ENCODE data around the gene CEP41. TPM values are rescaled to one million over a fixed set of nuclear protein-coding genes. Genes with fewer than 3 reads are reported as not detected.

CEP41 gene
- total and polyA plus RNA-seq, 2 experiments from 2014 or later, result 17.4 to 25.0 TPM

- Histone ChIP-seq H3K4me1 (ENCODE audit: insufficient read depth) (peaks cover 5% of the 10 kb centered on the region; the same call in 1 of the 2 replicates), H2AFZ (no peak overlapping the region), H3K4me3 (no peak overlapping the region), H3F3A (replicated peaks; ENCODE audit: low read depth) (no peaks in the 10 kb centered on the region), H3K27me3 (ENCODE audit: insufficient read depth) (no peaks in the 10 kb centered on the region), H4K20me1 (replicated peaks; ENCODE audit: insufficient read depth) (no peaks in the 10 kb centered on the region), H3K36me3 (ENCODE audit: insufficient read depth) (no peaks in the 10 kb centered on the region), H3K9me2 (ENCODE audit: insufficient read depth) (no peaks in the 10 kb centered on the region), H3K4me2 (no peak overlapping the region), H3K27ac (ENCODE audit: low read depth) (no peak overlapping the region), H3K79me2 (replicated peaks; ENCODE audit: insufficient read depth) (no peaks in the 10 kb centered on the region)
- Mint-ChIP-seq H3K27me3 (ENCODE audit: insufficient read depth, low read depth, poor library complexity) (peaks cover 10% of the 10 kb centered on the region), H3K4me1 (peaks cover 20% of the 10 kb centered on the region), H3K4me3 (no peak overlapping the region), H3K27ac (no peak overlapping the region), H3K9me3 (peaks cover 17% of the 10 kb centered on the region), H3K36me3 (ENCODE audit: low read depth) (peaks cover 11% of the 10 kb centered on the region; the same call in 2 of the 3 replicates)
- no peak for DNase-seq (ENCODE audit: low spot score)
- TF ChIP-seq NANOG (IDR thresholded peaks at IDR 0.05; ENCODE audit: borderline replicate concordance) (no peak), JUNB (IDR thresholded peaks at IDR 0.05; ENCODE audit: unreplicated experiment) (no peak)
- no peak for ATAC-seq
Measured at GRCh38 chr7:130364451-130364850, 76.4 kb downstream of the CEP41 start.

GRCh38 chr7:130363026-130363847 is 77.6 kb downstream of the CEP41 start:
- H3K27me3 Mint-ChIP-seq (ENCODE audit: insufficient read depth, low read depth, poor library complexity), result peaks cover 9% of the 10 kb centered on the region
- H3F3A ChIP-seq (replicated peaks; ENCODE audit: low read depth), result no peaks in the 10 kb centered on the region
- no peaks in the 10 kb centered on the region for H3K27me3 ChIP-seq (ENCODE audit: insufficient read depth)
- H3K4me2 ChIP-seq, result no peak overlapping the region
- no peak overlapping the region for H2AFZ ChIP-seq
- H3K36me3 ChIP-seq (ENCODE audit: insufficient read depth), result no peaks in the 10 kb centered on the region
- ATAC-seq (no peak), DNase-seq (ENCODE audit: low spot score) (no peak)
- H3K4me1 Mint-ChIP-seq, result peaks cover 17% of the 10 kb centered on the region
- no peak overlapping the region for H3K27ac ChIP-seq (ENCODE audit: low read depth)
- H3K9me3 Mint-ChIP-seq, result peaks cover 19% of the 10 kb centered on the region
- peaks cover 5% of the 10 kb centered on the region; the same call in 1 of the 2 replicates for H3K4me1 ChIP-seq (ENCODE audit: insufficient read depth)
- no peaks in the 10 kb centered on the region for H3K79me2 ChIP-seq (replicated peaks; ENCODE audit: insufficient read depth)
- no peaks in the 10 kb centered on the region for H4K20me1 ChIP-seq (replicated peaks; ENCODE audit: insufficient read depth)
- H3K9me2 ChIP-seq (ENCODE audit: insufficient read depth), result no peaks in the 10 kb centered on the region
- no peak overlapping the region for H3K4me3 Mint-ChIP-seq
- peaks cover 13% of the 10 kb centered on the region; the same call in 2 of the 3 replicates for H3K36me3 Mint-ChIP-seq (ENCODE audit: low read depth)
- no peak overlapping the region for H3K4me3 ChIP-seq
- no peak overlapping the region for H3K27ac Mint-ChIP-seq
- TF ChIP-seq ZNF114 (CRISPR knock-in tag; IDR thresholded peaks at IDR 0.05) (no peak), STAT1 (IDR thresholded peaks at IDR 0.05; ENCODE audit: unreplicated experiment) (no peak), ZNF331 (CRISPR knock-in tag; IDR thresholded peaks at IDR 0.05; ENCODE audit: low read depth) (no peak), NANOG (IDR thresholded peaks at IDR 0.05; ENCODE audit: borderline replicate concordance) (no peak), EZH2 (IDR thresholded peaks at IDR 0.05; ENCODE audit: low read depth, unreplicated experiment) (no peak), ETS1 (IDR thresholded peaks at IDR 0.05) (no peak), CREB1 (CRISPR knock-in tag; IDR thresholded peaks at IDR 0.05; ENCODE audit: low read depth) (no peak), ZNF462 (CRISPR knock-in tag; IDR thresholded peaks at IDR 0.05) (no peak), REST (IDR thresholded peaks at IDR 0.05; ENCODE audit: unreplicated experiment) (no peak)

All from GM23338 (cell line).